ENCODE data around the gene FGF12. TPM values are rescaled to one million over a fixed set of nuclear protein-coding genes. Genes with fewer than 3 reads are reported as not detected.
"Not testable (repeated sequence)": the region's sequence is repeated elsewhere in the genome, so short reads cannot be mapped to it uniquely, and the experiment has no call there.

FGF12 gene
- total RNA-seq, 2 experiments from 2014 or later = 0.06 to 1.7 TPM

DNA sequence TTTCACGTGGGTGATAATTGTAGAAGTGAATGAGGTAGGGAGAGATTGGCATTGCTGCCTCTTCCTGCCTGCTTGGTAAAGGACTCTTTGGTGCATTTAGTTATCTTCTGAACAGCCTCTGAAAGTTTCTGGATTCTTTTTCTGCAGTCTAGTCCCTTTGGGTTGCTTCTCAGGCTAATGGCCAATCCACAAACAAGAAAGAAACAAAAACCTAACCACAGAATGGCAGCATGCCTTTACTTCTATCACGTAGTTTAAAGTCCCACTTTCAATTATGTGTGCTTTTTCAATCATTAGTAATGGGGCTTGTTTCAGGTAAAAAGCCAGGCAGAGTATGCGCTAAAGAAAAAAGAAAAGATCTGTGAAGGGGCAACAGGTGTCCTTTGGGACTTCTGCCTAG lies 7.4 kb downstream of the FGF12 start:
- no peaks in the 10 kb centered on the region; the same call in 1 of the 2 replicates for H4K20me1 ChIP-seq (ENCODE audit: insufficient read depth, low read length)
- no peak overlapping the region for H3K4me3 ChIP-seq (ENCODE audit: low read depth, low read length, poor library complexity, severe bottlenecking)
- H3K79me2 ChIP-seq (ENCODE audit: insufficient read depth, low read depth, low read length) = no peaks in the 10 kb centered on the region
- TF ChIP-seq EZH2phosphoT487 (IDR thresholded peaks at IDR 0.05; ENCODE audit: borderline replicate concordance, low read depth, low read length) (no peak), CTCF (conservative IDR thresholded peaks at IDR 0.05; ENCODE audit: low read length) (no peak)
- DNase-seq (ENCODE audit: low spot score) = no peak
- CTCF ChIA-PET (ENCODE audit: unreplicated experiment) = no interaction called here
- POLR2A ChIA-PET = no interaction called here
- no TSS peak for BruUV-seq (replicated peaks)
- no peak overlapping the region for H2AFZ ChIP-seq (ENCODE audit: low read length)
- H3K9me2 ChIP-seq (ENCODE audit: insufficient read depth, low read length) = no peaks in the 10 kb centered on the region
- H3K4me2 ChIP-seq (ENCODE audit: low read length) = no peak overlapping the region
- intact Hi-C loops (cut with micrococcal nuclease; ENCODE audit: unreplicated experiment) = no loop called here
- H3K4me1 ChIP-seq (ENCODE audit: insufficient read depth, low read length, poor library complexity, severe bottlenecking) = no peaks in the 10 kb centered on the region
- H3K9me3 ChIP-seq (ENCODE audit: low read length) = no peaks in the 10 kb centered on the region
- H3K27ac ChIP-seq (ENCODE audit: low read depth, low read length, poor library complexity, severe bottlenecking) = no peak overlapping the region
- no peaks in the 10 kb centered on the region for H3K36me3 ChIP-seq (ENCODE audit: insufficient read depth, low read length)

- Histone ChIP-seq H3K4me2 (ENCODE audit: low read length) (no peak overlapping the region), H3K9me2 (ENCODE audit: insufficient read depth, low read length) (no peaks in the 10 kb centered on the region), H3K4me1 (ENCODE audit: insufficient read depth, low read length, poor library complexity, severe bottlenecking) (no peaks in the 10 kb centered on the region), H2AFZ (ENCODE audit: low read length) (no peak overlapping the region), H3K4me3 (ENCODE audit: low read depth, low read length, poor library complexity, severe bottlenecking) (no peak overlapping the region), H3K79me2 (ENCODE audit: insufficient read depth, low read depth, low read length) (no peaks in the 10 kb centered on the region), H3K27ac (ENCODE audit: low read depth, low read length, poor library complexity, severe bottlenecking) (no peak overlapping the region), H3K9me3 (ENCODE audit: low read length) (no peaks in the 10 kb centered on the region), H4K20me1 (ENCODE audit: insufficient read depth, low read length) (no peaks in the 10 kb centered on the region; the same call in 1 of the 2 replicates), H3K36me3 (ENCODE audit: insufficient read depth, low read length) (no peaks in the 10 kb centered on the region)
- TF ChIP-seq EZH2phosphoT487 (IDR thresholded peaks at IDR 0.05; ENCODE audit: borderline replicate concordance, low read depth, low read length) = no peak
- TF ChIP-seq CTCF (conservative IDR thresholded peaks at IDR 0.05; ENCODE audit: low read length) = no peak
- ChIA-PET CTCF (ENCODE audit: unreplicated experiment) (interaction anchor here (0.7 kb wide), 1 partner anchor 18 kb away, joined by 3 read pairs; no protein-coding TSS in a partner anchor), POLR2A (interaction anchor here (0.6 to 1.0 kb wide), 3 partner anchors 389 to 1588 kb away, joined by 4 to 5 read pairs (median 4); no protein-coding TSS in a partner anchor)
- BruUV-seq (replicated peaks) = no TSS peak
- intact Hi-C loops (cut with micrococcal nuclease; ENCODE audit: unreplicated experiment) = no loop called here
- no peak for DNase-seq (ENCODE audit: low spot score)
Observed at GRCh38 chr3:192718156-192718555, 9.2 kb downstream of the FGF12 start.

DNA sequence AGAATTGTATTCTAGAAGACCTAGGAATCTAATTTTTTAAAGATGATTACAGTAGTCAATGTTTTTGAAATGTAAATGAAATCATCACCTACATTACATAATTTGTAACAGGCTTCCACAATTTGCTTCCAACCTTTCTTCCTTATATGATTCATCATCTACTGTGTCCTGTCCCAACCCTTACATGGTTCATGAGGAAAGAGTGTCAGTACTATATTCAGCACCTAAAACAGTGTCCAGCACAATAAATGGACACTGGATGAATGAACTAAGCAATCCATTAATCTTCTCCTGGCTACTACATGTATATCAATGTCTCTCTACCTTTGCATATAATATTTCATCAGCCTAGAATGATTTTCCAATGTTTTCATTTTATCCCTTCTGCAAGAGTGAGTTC lies 12.2 kb downstream of the FGF12 start:
- Histone ChIP-seq H3K4me3 (ENCODE audit: low read depth, low read length, poor library complexity, severe bottlenecking) (no peak overlapping the region), H3K4me1 (ENCODE audit: insufficient read depth, low read length, poor library complexity, severe bottlenecking) (no peaks in the 10 kb centered on the region), H2AFZ (ENCODE audit: low read length) (no peak overlapping the region), H3K79me2 (ENCODE audit: insufficient read depth, low read depth, low read length) (no peaks in the 10 kb centered on the region), H3K9me2 (ENCODE audit: insufficient read depth, low read length) (no peaks in the 10 kb centered on the region), H3K4me2 (ENCODE audit: low read length) (no peak overlapping the region), H4K20me1 (ENCODE audit: insufficient read depth, low read length) (no peaks in the 10 kb centered on the region), H3K9me3 (ENCODE audit: low read length) (no peaks in the 10 kb centered on the region), H3K27ac (ENCODE audit: low read depth, low read length, poor library complexity, severe bottlenecking) (no peak overlapping the region), H3K36me3 (ENCODE audit: insufficient read depth, low read length) (no peaks in the 10 kb centered on the region)
- POLR2A ChIA-PET = no interaction called here
- no TSS peak for BruUV-seq (replicated peaks)
- DNase-seq (ENCODE audit: low spot score) = no peak
- intact Hi-C loops (cut with micrococcal nuclease; ENCODE audit: unreplicated experiment) = no loop called here
- TF ChIP-seq EZH2phosphoT487 (IDR thresholded peaks at IDR 0.05; ENCODE audit: borderline replicate concordance, low read depth, low read length) (no peak), CTCF (conservative IDR thresholded peaks at IDR 0.05; ENCODE audit: low read length) (no peak)
- CTCF ChIA-PET (ENCODE audit: unreplicated experiment) = no interaction called here

DNA sequence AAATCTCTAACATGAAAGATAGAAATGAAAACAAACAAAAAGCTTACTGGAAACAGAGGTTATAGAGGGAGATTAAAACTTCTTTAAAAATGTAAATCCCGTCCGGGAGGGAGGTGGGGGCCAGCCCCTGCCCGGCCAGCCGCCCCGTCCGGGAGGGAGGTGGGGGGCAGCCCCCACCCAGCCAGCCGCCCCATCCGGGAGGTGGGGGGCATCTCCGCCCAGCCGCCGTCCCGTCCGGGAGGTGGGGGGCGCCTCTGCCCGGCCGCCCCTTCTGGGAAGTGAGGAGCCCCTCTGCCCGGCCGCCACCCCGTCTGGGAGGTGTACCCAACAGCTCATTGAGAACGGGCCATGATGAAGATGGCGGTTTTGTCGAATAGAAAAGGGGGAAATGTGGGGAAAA lies 16.2 kb downstream of the FGF12 start:
- H4K20me1 ChIP-seq (ENCODE audit: insufficient read depth, low read length); POLR2A ChIA-PET; H3K27ac ChIP-seq (ENCODE audit: low read depth, low read length, poor library complexity, severe bottlenecking); H3K4me3 ChIP-seq (ENCODE audit: low read depth, low read length, poor library complexity, severe bottlenecking); CTCF ChIA-PET (ENCODE audit: unreplicated experiment); H3K79me2 ChIP-seq (ENCODE audit: insufficient read depth, low read depth, low read length); H3K4me2 ChIP-seq (ENCODE audit: low read length); DNase-seq (ENCODE audit: low spot score); intact Hi-C loops (cut with micrococcal nuclease; ENCODE audit: unreplicated experiment); H3K4me1 ChIP-seq (ENCODE audit: insufficient read depth, low read length, poor library complexity, severe bottlenecking); H2AFZ ChIP-seq (ENCODE audit: low read length); H3K36me3 ChIP-seq (ENCODE audit: insufficient read depth, low read length); H3K9me2 ChIP-seq (ENCODE audit: insufficient read depth, low read length); BruUV-seq (replicated peaks); H3K9me3 ChIP-seq (ENCODE audit: low read length): not testable (repeated sequence)

Measured in OCI-LY7 (cell line).